GM12878 (cell line): ENCODE measurements around the gene RAPGEF4.

ENCODE experiments used
- BCLAF1 ChIP-seq: fragments of 450-650 bp; IDR thresholded peaks from 2 replicates; pipeline ENCODE4 v1.6.1; 2017; ENCODE audit warnings: antibody characterized with exemption, mild to moderate bottlenecking, moderate library complexity
- CTCF ChIP-seq, 3 experiments: IDR thresholded peaks in 2 of 3; conservative IDR thresholded peaks in 1 of 3; 2 replicates each; pipeline ENCODE4 v1.5.1; 2011; ENCODE audit warnings: low read depth in 3 of 3, low read length in 3 of 3, mild to moderate bottlenecking in 3 of 3, control low read depth in 2 of 3, moderate library complexity in 2 of 3, inconsistent platforms in 1 of 3, mixed read lengths in 1 of 3; ENCODE audit not compliant: control insufficient read depth in 2 of 3, insufficient read depth in 1 of 3; ENCODE audit errors: extremely low read depth in 1 of 3
- EP300 ChIP-seq, 2 experiments: fragments of 150-350 bp in 1 of 2; IDR thresholded peaks; 2 replicates each; pipeline ENCODE4 v1.6.1; 2011 to 2012; ENCODE audit warnings: low read depth in 2 of 2, low read length in 2 of 2, borderline replicate concordance in 1 of 2, improper control_type of control experiment in 1 of 2, inconsistent platforms in 1 of 2; ENCODE audit not compliant: control insufficient read depth in 1 of 2
- EZH2 ChIP-seq: IDR thresholded peaks from 2 replicates; pipeline ENCODE4 v1.6.1; 2012; ENCODE audit warnings: low read depth, mild to moderate bottlenecking, control low read depth, inconsistent platforms, low read length, borderline replicate concordance; ENCODE audit not compliant: control insufficient read depth
- HDGF ChIP-seq: fragments of 450-650 bp; IDR thresholded peaks from 2 replicates; pipeline ENCODE4 v1.6.1; 2016; ENCODE audit warnings: antibody characterized with exemption
- KAT2A ChIP-seq: conservative IDR thresholded peaks from 2 replicates; pipeline ENCODE4 v1.6.1; 2011; ENCODE audit warnings: low read depth, low read length; ENCODE audit not compliant: control insufficient read depth
- NR2F1 ChIP-seq: fragments of 450-650 bp; conservative IDR thresholded peaks from 2 replicates; pipeline ENCODE4 v1.6.1; 2017; ENCODE audit warnings: mild to moderate bottlenecking
- REST ChIP-seq: IDR thresholded peaks from 2 replicates; pipeline ENCODE4 v1.6.1; 2012; ENCODE audit warnings: mild to moderate bottlenecking, low read depth, low read length
- SPI1 ChIP-seq: IDR thresholded peaks from 2 replicates; pipeline ENCODE4 v1.6.1; 2011; ENCODE audit warnings: low read depth, mild to moderate bottlenecking, low read length, moderate library complexity, borderline replicate concordance; ENCODE audit not compliant: insufficient read depth
- ZNF384 ChIP-seq: IDR thresholded peaks from 2 replicates; pipeline ENCODE4 v1.6.1; 2012; ENCODE audit warnings: low read depth, mild to moderate bottlenecking, low read length, improper control_type of control experiment, borderline replicate concordance
- ZSCAN29 ChIP-seq: fragments of 450-650 bp; IDR thresholded peaks from 2 replicates; pipeline ENCODE4 v1.6.1; 2017; ENCODE audit warnings: mild to moderate bottlenecking, moderate library complexity

GRCh38 chr2:172772633-172773032 is 37.0 kb downstream of the RAPGEF4 start:
- TF ChIP-seq CTCF (IDR thresholded peaks at IDR 0.05 in 2 of 3, conservative IDR thresholded peaks at IDR 0.05 in 1 of 3; ENCODE audit: control insufficient read depth in 2 of 3, extremely low read depth in 1 of 3, insufficient read depth in 1 of 3, low read depth in 3 of 3, low read length in 3 of 3) (no peak), NR2F1 (no peak), KAT2A (no peak), REST (no peak), ZNF384 (no peak), HDGF (no peak), ZSCAN29 (no peak), SPI1 (no peak), EP300 (IDR thresholded peaks at IDR 0.05; ENCODE audit: borderline replicate concordance in 1 of 2, control insufficient read depth in 1 of 2, low read depth in 2 of 2, low read length in 2 of 2) (no peak), BCLAF1 (no peak), EZH2 (no peak)
